ENCODE measurements around the gene MYMK. TPM values are rescaled to one million over a fixed set of nuclear protein-coding genes. Genes with fewer than 3 reads are reported as not detected.

Gene MYMK
- total and polyA plus RNA-seq, 2 of the 4 experiments (the other 2 are of a cell fraction): not detected

GRCh38 chr9:133531293-133531692 lies 6.5 kb upstream of the MYMK start:
- Histone ChIP-seq H3K23ac (ENCODE audit: low read depth, low read length) (no peak overlapping the region), H4K91ac (ENCODE audit: insufficient read depth, low read depth, low read length) (no peak overlapping the region), H3K14ac (replicated peaks; ENCODE audit: low read depth, low read length) (no peak overlapping the region), H3K4me3 (ENCODE audit: insufficient read depth, low read depth, low read length) (no peak overlapping the region), H4K5ac (ENCODE audit: low read depth, low read length) (no peak overlapping the region), H4K8ac (ENCODE audit: low read depth in 2 of 2, low read length in 2 of 2) (no peak overlapping the region), H2BK15ac (ENCODE audit: low read depth, low read length) (no peak overlapping the region), H3K27ac (ENCODE audit: insufficient read depth, low read length) (no peak overlapping the region), H3K4me2 (ENCODE audit: low read depth, low read length) (no peak overlapping the region), H3K79me1 (ENCODE audit: low read depth in 1 of 2, low read length in 2 of 2) (no peaks in the 10 kb centered on the region), H3K27me3 (ENCODE audit: control insufficient read depth, insufficient read depth, low read length) (peaks cover 76% of the 10 kb centered on the region), H3K4ac (ENCODE audit: low read depth, low read length) (no peak overlapping the region), H2AK9ac (replicated peaks; ENCODE audit: low read depth, low read length, poor library complexity) (no peak overlapping the region), H3K9me3 (ENCODE audit: control insufficient read depth, insufficient read depth, low read length) (no peaks in the 10 kb centered on the region), H2BK120ac (ENCODE audit: low read depth, low read length) (no peak overlapping the region), H3K9me1 (ENCODE audit: insufficient read depth, low read length) (no peaks in the 10 kb centered on the region), H2BK20ac (ENCODE audit: low read depth, low read length) (no peak overlapping the region), H3K4me1 (ENCODE audit: control insufficient read depth, insufficient read depth, low read length) (peaks cover 4% of the 10 kb centered on the region; the same call in 1 of the 2 replicates), H2AFZ (replicated peaks; ENCODE audit: low read length, poor library complexity) (no peak overlapping the region), H3K18ac (ENCODE audit: low read depth, low read length) (no peak overlapping the region), H3K56ac (ENCODE audit: extremely low read depth, insufficient read depth, low read length) (no peak overlapping the region), H2AK5ac (ENCODE audit: low read depth, low read length) (no peak overlapping the region), H3K36me3 (ENCODE audit: control insufficient read depth, insufficient read depth, low read length) (no peaks in the 10 kb centered on the region), H2BK5ac (ENCODE audit: low read depth, low read length, poor library complexity, severe bottlenecking) (no peak overlapping the region), H3K9ac (ENCODE audit: low read depth, low read length) (no peak overlapping the region), H4K20me1 (ENCODE audit: insufficient read depth, low read length) (peaks cover 5% of the 10 kb centered on the region; the same call in 1 of the 2 replicates)
- POLR2A ChIA-PET (ENCODE audit: unreplicated experiment): no interaction called here
- 49% methylated on average over 9 of the region's 9 CpGs; no CpG with 5 or more reads in 1 of the 2 experiments for WGBS, 2 experiments (ENCODE audit: extremely low coverage in 2 of 2, insufficient read length in 1 of 2)
- CTCF ChIA-PET: no interaction called here
- BruUV-seq (replicated peaks): no TSS peak
- no peak for DNase-seq
- TF ChIP-seq BHLHE40 (IDR thresholded peaks at IDR 0.05; ENCODE audit: low read depth, low read length): no peak
- no peak for TF ChIP-seq MAZ (IDR thresholded peaks at IDR 0.05; ENCODE audit: borderline replicate concordance, low read depth, low read length)
- no peak for TF ChIP-seq POLR2A (IDR thresholded peaks at IDR 0.05; ENCODE audit: low read depth, low read length)
- no peak for TF ChIP-seq SMC3 (IDR thresholded peaks at IDR 0.05; ENCODE audit: low read depth, low read length)
- TF ChIP-seq FOS (IDR thresholded peaks at IDR 0.05; ENCODE audit: low read depth, low read length): no peak
- TF ChIP-seq USF2 (IDR thresholded peaks at IDR 0.05; ENCODE audit: low read depth, low read length): no peak
- TF ChIP-seq ELK1 (IDR thresholded peaks at IDR 0.05; ENCODE audit: borderline replicate concordance, low read depth, low read length): no peak
- no peak for TF ChIP-seq CEBPB (IDR thresholded peaks at IDR 0.05; ENCODE audit: low read depth, low read length)
- TF ChIP-seq RFX5 (IDR thresholded peaks at IDR 0.05; ENCODE audit: low read depth, low read length): no peak
- TF ChIP-seq RAD21 (IDR thresholded peaks at IDR 0.05; ENCODE audit: low read length): no peak
- TF ChIP-seq CTCF (conservative IDR thresholded peaks at IDR 0.05; ENCODE audit: low read depth, low read length): no peak
- TF ChIP-seq NFE2L2 (IDR thresholded peaks at IDR 0.05; ENCODE audit: low read depth, low read length): no peak
- no peak for TF ChIP-seq CHD1 (IDR thresholded peaks at IDR 0.05; ENCODE audit: low read depth, low read length)
- TF ChIP-seq RCOR1 (IDR thresholded peaks at IDR 0.05; ENCODE audit: insufficient replicate concordance, low read length): no peak
- no peak for TF ChIP-seq MAFK (IDR thresholded peaks at IDR 0.05; ENCODE audit: low read depth, low read length)
- no peak for ATAC-seq (ENCODE audit: low read depth)
- dilution Hi-C loops (cut with HindIII; ENCODE audit: low sequenced_read_pairs, unreplicated experiment): no loop called here
- in situ Hi-C loops (cut with MboI; ENCODE audit: low sequenced_read_pairs): loop anchor here (10.0 kb wide), 2 partner anchors 204 to 464 kb away; partner anchors contain the start of genes SARDH and VAV2
- intact Hi-C loops (cut with micrococcal nuclease): no loop called here
